Epithelial cell of esophagus (primary cell): ENCODE measurements around the gene RPTOR.

Source experiments
- DNase-seq: peaks from one replicate; pipeline ENCODE4 v3.0.0; 2010; ENCODE audit warnings: low read depth
- H3K4me3 ChIP-seq: 2 replicates; pipeline ENCODE4 v1.5.1; 2011; ENCODE audit warnings: mild to moderate bottlenecking, low read length, control low read depth
- CTCF ChIP-seq: IDR thresholded peaks from 2 replicates; pipeline ENCODE4 v1.5.1; 2011; ENCODE audit warnings: low read depth, mild to moderate bottlenecking, low read length, control low read depth, inconsistent platforms; ENCODE audit not compliant: insufficient read depth; ENCODE audit errors: missing control alignments

The RPTOR gene

GRCh38 chr17:80732268-80732667 is 187.6 kb downstream of the RPTOR start:
- TF ChIP-seq CTCF: no peak
- no peak overlapping the region for H3K4me3 ChIP-seq
- no peak for DNase-seq

- DNase-seq: no peak
- no peak overlapping the region for H3K4me3 ChIP-seq
- TF ChIP-seq CTCF: no peak
These were observed 192.7 kb downstream of the RPTOR start for GRCh38 chr17:80737106-80738019.

GRCh38 chr17:80738020-80738808 is 193.6 kb downstream of the RPTOR start:
- DNase-seq: no peak
- H3K4me3 ChIP-seq: no peak overlapping the region
- TF ChIP-seq CTCF: no peak

- H3K4me3 ChIP-seq: no peak overlapping the region
These were observed 194.5 kb downstream of the RPTOR start for GRCh38 chr17:80738987-80739730.

GRCh38 chr17:80740141-80740540 is 195.5 kb downstream of the RPTOR start:
- no peak for TF ChIP-seq CTCF
- no peak overlapping the region for H3K4me3 ChIP-seq
- no peak for DNase-seq

More at GRCh38 chr17:80738987-80739730, 194.5 kb downstream of the RPTOR start:
- no peak for DNase-seq
- no peak for TF ChIP-seq CTCF

GRCh38 chr17:80742091-80742490 is 197.5 kb downstream of the RPTOR start:
- TF ChIP-seq CTCF: no peak
- no peak overlapping the region for H3K4me3 ChIP-seq
- DNase-seq: no peak
